Measurements from ENCODE around the gene CNIH4. TPM values are rescaled to one million over a fixed set of nuclear protein-coding genes. Genes with fewer than 3 reads are reported as not detected.
"Not testable (repeated sequence)": the region's sequence is repeated elsewhere in the genome, so short reads cannot be mapped to it uniquely, and the experiment has no call there.

Gene CNIH4
- total RNA-seq, 1 experiment from 2014 or later, result 104 TPM

GRCh38 chr1:224348137-224348536, 8.5 kb upstream of the CNIH4 start:
- Histone ChIP-seq H3K9me3 (ENCODE audit: control insufficient read depth, low read depth, low read length) (peaks cover 8% of the 10 kb centered on the region), H2BK20ac (ENCODE audit: low read depth, low read length, poor library complexity, severe bottlenecking) (no peak overlapping the region), H3K79me1 (ENCODE audit: insufficient read depth, low read depth, low read length, poor library complexity, severe bottlenecking) (no peaks in the 10 kb centered on the region), H4K5ac (ENCODE audit: insufficient read length, low read depth, low read length) (no peak overlapping the region), H3K23ac (ENCODE audit: insufficient read length, low read depth, low read length) (no peak overlapping the region), H3K14ac (ENCODE audit: insufficient read depth, low read length) (no peak overlapping the region), H4K8ac (replicated peaks; ENCODE audit: insufficient read length, low read depth, low read length) (no peak overlapping the region), H2BK12ac (ENCODE audit: insufficient read length, low read depth, low read length) (no peak overlapping the region), H2BK15ac (ENCODE audit: low read depth, low read length) (no peak overlapping the region), H3K9ac (ENCODE audit: extremely low read depth, insufficient read length, low read length) (no peak overlapping the region), H3K23me2 (ENCODE audit: insufficient read length, low read depth, low read length, poor library complexity, severe bottlenecking) (no peaks in the 10 kb centered on the region), H4K20me1 (ENCODE audit: control insufficient read depth, insufficient read depth, insufficient read length) (no peaks in the 10 kb centered on the region), H3K56ac (ENCODE audit: insufficient read length, low read depth, low read length) (no peak overlapping the region), H3K79me2 (ENCODE audit: insufficient read depth, low read length) (no peaks in the 10 kb centered on the region), H3K4ac (ENCODE audit: low read depth, low read length) (no peak overlapping the region), H3K27ac (ENCODE audit: insufficient read length, low read depth, low read length) (no peak overlapping the region), H3T11ph (ENCODE audit: low read length) (no peak overlapping the region), H3K18ac (ENCODE audit: insufficient read length, low read depth, low read length) (no peak overlapping the region), H3K27me3 (ENCODE audit: insufficient read depth, low read length) (no peaks in the 10 kb centered on the region), H2BK120ac (ENCODE audit: low read depth, low read length, poor library complexity, severe bottlenecking) (no peak overlapping the region), H4K91ac (ENCODE audit: insufficient read length, low read depth, low read length) (no peak overlapping the region), H3K4me1 (ENCODE audit: insufficient read depth, low read length) (no peaks in the 10 kb centered on the region), H2AK5ac (ENCODE audit: insufficient read length, low read length) (no peak overlapping the region), H2AFZ (ENCODE audit: low read length) (no peak overlapping the region), H3K4me2 (ENCODE audit: insufficient read depth, insufficient read length, low read length) (no peak overlapping the region), H2BK5ac (ENCODE audit: insufficient read length, low read length) (no peak overlapping the region)
- no peak for DNase-seq
- H3K9me3 Mint-ChIP-seq, result peaks cover 41 to 42% of the 10 kb centered on the region in 2 experiments
- no peak overlapping the region for H3K4me3 Mint-ChIP-seq
- TF ChIP-seq CTCF (conservative IDR thresholded peaks at IDR 0.05), result no peak
- H3K4me1 Mint-ChIP-seq, result peaks cover 2 to 3% of the 10 kb centered on the region in 2 experiments
- no peak overlapping the region for H3K27ac Mint-ChIP-seq
- H3K36me3 Mint-ChIP-seq (ENCODE audit: insufficient read depth in 1 of 3, low read depth in 3 of 3), result peaks cover 11 to 35% (median 21%) of the 10 kb centered on the region in 3 experiments
- no CpG with 5 or more reads among the region's 2 CpGs for WGBS (ENCODE audit: extremely low coverage, insufficient read length, low lambda C conversion rate)
- no peaks in the 10 kb centered on the region; the same call in 1 of the 2 replicates for H3K27me3 Mint-ChIP-seq (ENCODE audit: low read depth)

DNA sequence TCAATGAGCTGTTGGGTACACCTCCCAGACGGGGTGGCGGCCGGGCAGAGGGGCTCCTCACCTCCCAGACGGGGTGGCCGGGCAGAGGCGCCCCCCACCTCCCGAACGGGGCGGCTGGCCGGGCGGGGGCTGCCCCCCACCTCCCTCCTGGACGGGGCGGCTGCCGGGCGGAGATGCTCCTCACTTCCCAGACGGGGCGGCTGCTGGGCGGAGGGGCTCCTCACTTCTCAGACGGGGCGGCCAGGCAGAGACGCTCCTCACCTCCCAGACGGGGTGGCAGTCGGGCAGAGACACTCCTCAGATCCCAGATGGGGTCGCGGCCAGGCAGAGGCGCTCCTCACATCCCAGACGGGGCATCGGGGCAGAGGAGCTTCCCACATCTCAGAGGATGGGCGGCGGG, 7.0 kb upstream of the CNIH4 start:
- not testable (repeated sequence) for H3K18ac ChIP-seq (ENCODE audit: insufficient read length, low read depth, low read length); DNase-seq; H3K4me3 Mint-ChIP-seq; H3K14ac ChIP-seq (ENCODE audit: insufficient read depth, low read length); H3K56ac ChIP-seq (ENCODE audit: insufficient read length, low read depth, low read length); H2BK5ac ChIP-seq (ENCODE audit: insufficient read length, low read length); H3K4me1 ChIP-seq (ENCODE audit: insufficient read depth, low read length); H2BK20ac ChIP-seq (ENCODE audit: low read depth, low read length, poor library complexity, severe bottlenecking); H4K5ac ChIP-seq (ENCODE audit: insufficient read length, low read depth, low read length); H3T11ph ChIP-seq (ENCODE audit: low read length); H3K27me3 ChIP-seq (ENCODE audit: insufficient read depth, low read length); H4K91ac ChIP-seq (ENCODE audit: insufficient read length, low read depth, low read length); H2BK120ac ChIP-seq (ENCODE audit: low read depth, low read length, poor library complexity, severe bottlenecking); H2BK15ac ChIP-seq (ENCODE audit: low read depth, low read length); H3K79me1 ChIP-seq (ENCODE audit: insufficient read depth, low read depth, low read length, poor library complexity, severe bottlenecking); H3K27ac Mint-ChIP-seq; H3K9me3 ChIP-seq (ENCODE audit: control insufficient read depth, low read depth, low read length); H2AFZ ChIP-seq (ENCODE audit: low read length); H3K27ac ChIP-seq (ENCODE audit: insufficient read length, low read depth, low read length); H3K9ac ChIP-seq (ENCODE audit: extremely low read depth, insufficient read length, low read length); H2BK12ac ChIP-seq (ENCODE audit: insufficient read length, low read depth, low read length); H3K79me2 ChIP-seq (ENCODE audit: insufficient read depth, low read length); H2AK5ac ChIP-seq (ENCODE audit: insufficient read length, low read length); H4K8ac ChIP-seq (replicated peaks; ENCODE audit: insufficient read length, low read depth, low read length); H3K27me3 Mint-ChIP-seq (ENCODE audit: low read depth); H3K4ac ChIP-seq (ENCODE audit: low read depth, low read length); H3K23ac ChIP-seq (ENCODE audit: insufficient read length, low read depth, low read length); H3K23me2 ChIP-seq (ENCODE audit: insufficient read length, low read depth, low read length, poor library complexity, severe bottlenecking); H3K4me2 ChIP-seq (ENCODE audit: insufficient read depth, insufficient read length, low read length); H3K4me1 Mint-ChIP-seq; H4K20me1 ChIP-seq (ENCODE audit: control insufficient read depth, insufficient read depth, insufficient read length)
- WGBS (ENCODE audit: extremely low coverage, insufficient read length, low lambda C conversion rate), result no CpG with 5 or more reads among the region's 30 CpGs
- Mint-ChIP-seq H3K9me3 (peaks cover 26 to 30% of the 10 kb centered on the region in 2 experiments), H3K36me3 (ENCODE audit: insufficient read depth in 1 of 3, low read depth in 3 of 3) (peaks cover 3 to 24% (median 5%) of the 10 kb centered on the region in 3 experiments)

Measured in H9 (cell line).